B cell (primary cell): ENCODE results near the gene TMEM109. TPM values are rescaled to one million over a fixed set of nuclear protein-coding genes. Genes with fewer than 3 reads are reported as not detected.

Experiments
- ATAC-seq: fragments of 200-7000 bp; cut with Tn5 transposase; one replicate; pipeline ENCODE4 v1.10.0; 2021; ENCODE audit warnings: low read depth, mild to moderate bottlenecking, moderate number of reproducible peaks, moderate library complexity
- CTCF ChIA-PET: fragments of 350-600 bp; sonication (Branson Sonifier 250); formaldehyde crosslinking; loops from one replicate; lab custom pipeline; 2021; ENCODE audit warnings: antibody characterized with exemption, inconsistent platforms; lab: Charles Lee
- POLR2A ChIA-PET: fragments of 350-600 bp; sonication (Branson Sonifier 250); formaldehyde crosslinking; loops from one replicate; lab custom pipeline; 2021; ENCODE audit warnings: antibody characterized with exemption; lab: Charles Lee
- DNase-seq: peaks from one replicate; pipeline ENCODE4 v3.0.0; 2013
- H2AFZ ChIP-seq: 2 replicates; pipeline ENCODE4 v1.6.1; 2012; ENCODE audit warnings: mild to moderate bottlenecking, low read depth, low read length; ENCODE audit not compliant: insufficient read depth, poor library complexity, severe bottlenecking
- H3K27ac ChIP-seq, 2 donors: 1 replicate in 1 of 2; 2 replicates in 1 of 2; pipeline ENCODE4 v1.5.1; 2012 to 2013; ENCODE audit warnings: low read length in 2 of 2, mild to moderate bottlenecking in 2 of 2, moderate library complexity in 1 of 2
- H3K27me3 ChIP-seq, 4 experiments: fragments of 200-600 bp in 1 of 4; sonication (generic) in 1 of 4; replicated peaks in 1 of 4; 1 replicate in 2 of 4; 2 replicates in 2 of 4; pipeline versions ENCODE4 v1.6.1 to v1.7.0; 2013 to 2016; ENCODE audit warnings: low read length in 3 of 4, mild to moderate bottlenecking in 2 of 4, mixed read lengths in 1 of 4, moderate library complexity in 1 of 4; ENCODE audit not compliant: insufficient read depth in 4 of 4, control insufficient read depth in 3 of 4; ENCODE audit errors: control extremely low read depth in 1 of 4
- H3K36me3 ChIP-seq, 2 experiments: replicated peaks in 1 of 2; 1 replicate in 1 of 2; 2 replicates in 1 of 2; pipeline versions ENCODE4 v1.6.1 to v1.7.1; 2013; ENCODE audit warnings: low read length in 1 of 2; ENCODE audit not compliant: insufficient read depth in 2 of 2, control insufficient read depth in 1 of 2; ENCODE audit errors: control extremely low read depth in 1 of 2, extremely low read depth in 1 of 2
- H3K4me1 ChIP-seq, 2 donors: fragments of 200-600 bp in 1 of 2; sonication (generic) in 1 of 2; 1 replicate in 1 of 2; 2 replicates in 1 of 2; pipeline versions ENCODE4 v1.5.1 to v1.6.1; 2013 to 2017; ENCODE audit warnings: low read length in 2 of 2; ENCODE audit not compliant: control insufficient read depth in 2 of 2, insufficient read depth in 2 of 2
- H3K4me2 ChIP-seq: replicated peaks from 2 replicates; pipeline ENCODE3; 2012; ENCODE audit warnings: mild to moderate bottlenecking, low read depth, low read length; ENCODE audit not compliant: poor library complexity, severe bottlenecking
- H3K4me3 ChIP-seq, 5 experiments: fragments of 200-600 bp in 1 of 5; sonication (generic) in 1 of 5; 1 replicate in 3 of 5; 2 replicates in 2 of 5; pipeline versions ENCODE4 v1.5.1 to v1.7.0; 2011 to 2016; ENCODE audit warnings: low read length in 4 of 5, mild to moderate bottlenecking in 4 of 5, low read depth in 2 of 5, control low read depth in 1 of 5, moderate library complexity in 1 of 5; ENCODE audit not compliant: insufficient read depth in 1 of 5; ENCODE audit errors: control extremely low read depth in 1 of 5, extremely low read depth in 1 of 5
- H3K79me2 ChIP-seq: fragments of 200-600 bp; sonication (generic); one replicate; pipeline ENCODE4 v1.6.0; 2016; ENCODE audit warnings: low read length; ENCODE audit not compliant: control insufficient read depth, insufficient read depth
- H3K9ac ChIP-seq: fragments of 200-600 bp; sonication (generic); 2 replicates; pipeline ENCODE4 v1.6.1; 2017; ENCODE audit warnings: mild to moderate bottlenecking, low read length, moderate library complexity
- H3K9me3 ChIP-seq, 3 donors: one replicate each; pipeline versions ENCODE4 v1.6.1 to v1.7.1; 2013; ENCODE audit warnings: low read length in 2 of 3; ENCODE audit not compliant: control insufficient read depth in 2 of 3, insufficient read depth in 1 of 3; ENCODE audit errors: control extremely low read depth in 1 of 3
- H4K20me1 ChIP-seq: 2 replicates; pipeline ENCODE4 v1.6.0; 2012; ENCODE audit warnings: mild to moderate bottlenecking, low read length; ENCODE audit not compliant: insufficient read depth, control insufficient read depth, poor library complexity, severe bottlenecking
- H3K27ac Mint-ChIP-seq: one replicate; pipeline ENCODE4 v1.8.0; 2021; ENCODE audit warnings: mixed read lengths
- H3K27me3 Mint-ChIP-seq: one replicate; pipeline ENCODE4 v1.8.0; 2021; ENCODE audit warnings: mixed read lengths
- H3K4me1 Mint-ChIP-seq: one replicate; pipeline ENCODE4 v1.8.0; 2021; ENCODE audit warnings: mixed read lengths
- H3K4me3 Mint-ChIP-seq: one replicate; pipeline ENCODE4 v1.8.0; 2021; ENCODE audit warnings: mixed read lengths
- H3K9me3 Mint-ChIP-seq: one replicate; pipeline ENCODE4 v1.8.0; 2022; ENCODE audit warnings: mixed read lengths; ENCODE audit not compliant: insufficient read depth
- EZH2 ChIP-seq: IDR thresholded peaks from 2 replicates; pipeline ENCODE4 v1.6.1; 2012; ENCODE audit warnings: borderline replicate concordance, low read depth, mild to moderate bottlenecking, moderate library complexity, low read length; ENCODE audit not compliant: insufficient read depth, poor library complexity, severe bottlenecking
- WGBS: methylation state at CpG from one replicate; pipeline ENCODE4 v1.1.5; 2013; ENCODE audit warnings: missing lambda C conversion rate; ENCODE audit not compliant: insufficient coverage; 5-methylcytosine and 5-hydroxymethylcytosine counted together
- intact Hi-C: fragments of 100-400 bp; cut with micrococcal nuclease; formaldehyde crosslinking; loops from one replicate; pipeline ENCODE4 v1.10.0; 2022
- polyA plus RNA-seq: library from polyadenylated mRNA; depleted of rRNA; stranded (reverse); fragments of >200 nt; gene quantifications from 2 replicates; pipeline ENCODE4 v1.2.3, GENCODE V29; 2012
- total RNA-seq, 2 donors: library from RNA; stranded (reverse); fragments of 120-200 nt in 1 of 2; gene quantifications; 1 replicate in 1 of 2; 2 replicates in 1 of 2; pipeline versions ENCODE4 v1.2.3 to v1.2.4, GENCODE V29; 2013 to 2022
- TF ChIP-seq, protein P1 (sequence below): fragments of 200-600 bp; IDR thresholded peaks from one replicate; pipeline ENCODE4 v1.8.0; 2022; ENCODE audit warnings: antibody characterized with exemption, mild to moderate bottlenecking

TMEM109 gene
- total and polyA plus RNA-seq, 2 donors (not counting 1 experiment from before 2014, with no cell fraction given), result 32.0 to 99.4 TPM

DNA sequence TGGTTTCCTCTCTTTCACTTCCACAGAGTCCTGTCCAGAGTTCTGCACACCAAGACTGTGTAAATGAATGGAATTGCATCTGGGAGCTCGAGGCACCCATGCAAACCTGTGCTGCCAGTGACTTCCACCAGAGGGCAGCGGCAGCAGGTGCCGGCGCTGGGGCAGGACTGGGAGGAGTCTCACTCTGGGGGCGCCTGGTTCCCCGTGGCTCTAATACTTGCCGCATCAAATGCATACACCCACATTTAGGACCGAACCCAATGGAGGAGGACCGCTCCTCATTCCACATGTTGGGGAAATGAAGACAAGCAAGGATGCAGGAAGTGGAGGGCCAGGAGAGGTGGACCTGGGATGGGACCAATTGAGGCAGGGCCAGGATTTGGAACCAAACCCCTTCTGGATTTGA is 56.4 kb downstream of the TMEM109 start:
- H3K9me3 Mint-ChIP-seq, result no peaks in the 10 kb centered on the region
- H3K27me3 Mint-ChIP-seq, result no peaks in the 10 kb centered on the region
- Histone ChIP-seq H3K36me3 (no peaks in the 10 kb centered on the region), H3K4me2 (peak overlapping the region; percentile 73), H3K4me3 (peak overlapping the region in 1 of 5 experiments; percentile 5), H3K9ac (no peak overlapping the region), H3K4me1 (peaks cover 27 to 32% of the 10 kb centered on the region in 2 donors), H3K27ac (no peak overlapping the region), H2AFZ (peak overlapping the region; percentile 41), H3K27me3 (no peaks in the 10 kb centered on the region), H4K20me1 (no peaks in the 10 kb centered on the region), H3K79me2 (peaks cover 24% of the 10 kb centered on the region), H3K9me3 (peaks cover 0 to 4% (median 1%) of the 10 kb centered on the region in 3 donors)
- peak overlapping the region; percentile 71 for H3K27ac Mint-ChIP-seq
- peak overlapping the region; percentile 79 for H3K4me3 Mint-ChIP-seq
- peak; percentile 91 for ATAC-seq
- TF ChIP-seq EZH2, result no peak
- TF ChIP-seq, protein P1, sequence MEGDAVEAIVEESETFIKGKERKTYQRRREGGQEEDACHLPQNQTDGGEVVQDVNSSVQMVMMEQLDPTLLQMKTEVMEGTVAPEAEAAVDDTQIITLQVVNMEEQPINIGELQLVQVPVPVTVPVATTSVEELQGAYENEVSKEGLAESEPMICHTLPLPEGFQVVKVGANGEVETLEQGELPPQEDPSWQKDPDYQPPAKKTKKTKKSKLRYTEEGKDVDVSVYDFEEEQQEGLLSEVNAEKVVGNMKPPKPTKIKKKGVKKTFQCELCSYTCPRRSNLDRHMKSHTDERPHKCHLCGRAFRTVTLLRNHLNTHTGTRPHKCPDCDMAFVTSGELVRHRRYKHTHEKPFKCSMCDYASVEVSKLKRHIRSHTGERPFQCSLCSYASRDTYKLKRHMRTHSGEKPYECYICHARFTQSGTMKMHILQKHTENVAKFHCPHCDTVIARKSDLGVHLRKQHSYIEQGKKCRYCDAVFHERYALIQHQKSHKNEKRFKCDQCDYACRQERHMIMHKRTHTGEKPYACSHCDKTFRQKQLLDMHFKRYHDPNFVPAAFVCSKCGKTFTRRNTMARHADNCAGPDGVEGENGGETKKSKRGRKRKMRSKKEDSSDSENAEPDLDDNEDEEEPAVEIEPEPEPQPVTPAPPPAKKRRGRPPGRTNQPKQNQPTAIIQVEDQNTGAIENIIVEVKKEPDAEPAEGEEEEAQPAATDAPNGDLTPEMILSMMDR, result peak; percentile 94
- 23% methylated on average over 6 of the region's 9 CpGs for WGBS
- intact Hi-C loops, result loop anchor here (1.0 to 2.0 kb wide), 5 partner anchors 18 to 159 kb away; partner anchors contain the start of gene SLC15A3
- ChIA-PET CTCF (interaction anchor here (0.6 to 6.0 kb wide), 51 partner anchors 9 to 216 kb away, joined by 3 to 53 read pairs (median 4); partner anchors contain the start of gene VPS37C), POLR2A (interaction anchor here (0.5 to 2.3 kb wide), 5 partner anchors 17 to 94 kb away, joined by 3 to 13 read pairs (median 9); partner anchors contain the start of genes SLC15A3 and TMEM109)
- peak; percentile 83 for DNase-seq
- peaks cover 34% of the 10 kb centered on the region for H3K4me1 Mint-ChIP-seq

DNA sequence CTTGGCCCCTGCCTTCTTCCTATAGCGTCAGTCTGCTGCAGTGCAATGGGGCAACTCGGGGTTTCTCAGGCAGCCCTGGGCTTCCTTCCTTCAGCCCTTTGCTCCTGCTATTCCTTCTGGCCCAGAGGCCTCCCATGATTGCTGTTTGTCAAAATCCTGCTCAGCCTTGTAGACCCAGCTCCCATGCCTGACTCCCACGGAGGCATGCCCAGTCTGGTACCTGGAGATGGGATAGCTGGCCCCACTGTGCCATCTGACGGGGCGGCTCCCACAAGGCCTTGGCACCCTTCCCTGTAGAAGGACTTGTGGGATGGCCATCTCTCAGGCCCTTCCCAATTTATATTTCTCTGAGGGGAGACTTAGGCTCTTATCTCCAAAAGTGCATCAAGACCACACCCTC is 56.9 kb downstream of the TMEM109 start:
- Histone ChIP-seq H3K27ac (peak overlapping the region in 1 of 2 donors; percentile 64), H4K20me1 (no peaks in the 10 kb centered on the region), H3K9me3 (peaks cover 0 to 4% (median 1%) of the 10 kb centered on the region in 3 donors), H2AFZ (no peak overlapping the region), H3K4me1 (peaks cover 27 to 32% of the 10 kb centered on the region in 2 donors), H3K4me3 (peak overlapping the region in 2 of 5 experiments; percentile 41 to 48), H3K27me3 (no peaks in the 10 kb centered on the region), H3K79me2 (peaks cover 24% of the 10 kb centered on the region), H3K4me2 (peak overlapping the region; percentile 73), H3K36me3 (no peaks in the 10 kb centered on the region), H3K9ac (peak overlapping the region; percentile 50)
- Mint-ChIP-seq H3K9me3 (no peaks in the 10 kb centered on the region), H3K27me3 (no peaks in the 10 kb centered on the region), H3K27ac (peak overlapping the region; percentile 69), H3K4me1 (peaks cover 34% of the 10 kb centered on the region), H3K4me3 (peak overlapping the region; percentile 79)
- DNase-seq (no peak), ATAC-seq (no peak)
- POLR2A ChIA-PET, result interaction anchor here (0.5 to 2.3 kb wide), 6 partner anchors 18 to 100 kb away, joined by 3 to 13 read pairs (median 6); partner anchors contain the start of genes SLC15A3 and TMEM109
- intact Hi-C loops, result loop anchor here (1.0 to 2.0 kb wide), 5 partner anchors 18 to 158 kb away; partner anchors contain the start of gene SLC15A3
- TF ChIP-seq, protein P1, result no peak
- 82% methylated on average over 5 of the region's 5 CpGs for WGBS
- CTCF ChIA-PET, result interaction anchor here (0.6 to 6.0 kb wide), 31 partner anchors 8 to 422 kb away, joined by 3 to 53 read pairs (median 4); no protein-coding TSS in a partner anchor
